Osteocyte (in vitro differentiated cells): ENCODE data around the gene RAB8B. TPM values are rescaled to one million over a fixed set of nuclear protein-coding genes. Genes with fewer than 3 reads are reported as not detected.
A peak's percentile ranks its signal among the peaks of the same experiment; 100 is the strongest.

Experiments used
- DNase-seq: peaks from one replicate; pipeline ENCODE4 v3.0.0; 2021; ENCODE audit warnings: mixed read lengths; ENCODE audit not compliant: unreplicated experiment; ENCODE audit errors: extremely low spot score
- H3K27ac Mint-ChIP-seq: one replicate; pipeline ENCODE4 v1.8.0; 2021; ENCODE audit warnings: mild to moderate bottlenecking, mixed read lengths; ENCODE audit not compliant: unreplicated experiment
- H3K27me3 Mint-ChIP-seq: one replicate; pipeline ENCODE4 v1.8.0; 2021; ENCODE audit warnings: mixed read lengths; ENCODE audit not compliant: unreplicated experiment
- H3K36me3 Mint-ChIP-seq: one replicate; pipeline ENCODE4 v1.8.0; 2021; ENCODE audit warnings: mixed read lengths; ENCODE audit not compliant: unreplicated experiment
- H3K4me1 Mint-ChIP-seq: one replicate; pipeline ENCODE4 v1.8.0; 2021; ENCODE audit warnings: mixed read lengths; ENCODE audit not compliant: unreplicated experiment
- H3K4me3 Mint-ChIP-seq: one replicate; pipeline ENCODE4 v1.8.0; 2021; ENCODE audit warnings: mild to moderate bottlenecking, moderate library complexity, mixed read lengths; ENCODE audit not compliant: unreplicated experiment
- H3K9me3 Mint-ChIP-seq: one replicate; pipeline ENCODE4 v1.8.0; 2021; ENCODE audit warnings: mixed read lengths; ENCODE audit not compliant: unreplicated experiment
- CTCF ChIP-seq: fragments of 200-600 bp; sonication (generic); IDR thresholded peaks from 2 replicates; pipeline ENCODE4 v1.5.0; 2021; ENCODE audit warnings: antibody characterized with exemption, mild to moderate bottlenecking, moderate library complexity
- total RNA-seq: library from RNA; stranded (reverse); gene quantifications from 2 replicates; pipeline ENCODE4 v1.2.1, GENCODE V29; 2021

The RAB8B gene
- total RNA-seq, 1 donor from 2014 or later = 29.8 TPM

- no peak for TF ChIP-seq CTCF
- DNase-seq = no peak
- H3K4me3 Mint-ChIP-seq = peak overlapping the region; percentile 76
- no peaks in the 10 kb centered on the region for H3K27me3 Mint-ChIP-seq
- H3K4me1 Mint-ChIP-seq = peaks cover 66% of the 10 kb centered on the region
- H3K36me3 Mint-ChIP-seq = no peaks in the 10 kb centered on the region
- H3K9me3 Mint-ChIP-seq = no peaks in the 10 kb centered on the region
- peak overlapping the region; percentile 61 for H3K27ac Mint-ChIP-seq
These were observed 749 bp downstream of the RAB8B start for GRCh38 chr15:63189941-63190768.

- Mint-ChIP-seq H3K4me1 (peaks cover 59% of the 10 kb centered on the region), H3K27ac (peak overlapping the region; percentile 41), H3K36me3 (no peaks in the 10 kb centered on the region), H3K4me3 (peak overlapping the region; percentile 76), H3K27me3 (no peaks in the 10 kb centered on the region), H3K9me3 (no peaks in the 10 kb centered on the region)
- TF ChIP-seq CTCF = no peak
- no peak for DNase-seq
These were observed 1.6 kb downstream of the RAB8B start for GRCh38 chr15:63190769-63191649.

DNA sequence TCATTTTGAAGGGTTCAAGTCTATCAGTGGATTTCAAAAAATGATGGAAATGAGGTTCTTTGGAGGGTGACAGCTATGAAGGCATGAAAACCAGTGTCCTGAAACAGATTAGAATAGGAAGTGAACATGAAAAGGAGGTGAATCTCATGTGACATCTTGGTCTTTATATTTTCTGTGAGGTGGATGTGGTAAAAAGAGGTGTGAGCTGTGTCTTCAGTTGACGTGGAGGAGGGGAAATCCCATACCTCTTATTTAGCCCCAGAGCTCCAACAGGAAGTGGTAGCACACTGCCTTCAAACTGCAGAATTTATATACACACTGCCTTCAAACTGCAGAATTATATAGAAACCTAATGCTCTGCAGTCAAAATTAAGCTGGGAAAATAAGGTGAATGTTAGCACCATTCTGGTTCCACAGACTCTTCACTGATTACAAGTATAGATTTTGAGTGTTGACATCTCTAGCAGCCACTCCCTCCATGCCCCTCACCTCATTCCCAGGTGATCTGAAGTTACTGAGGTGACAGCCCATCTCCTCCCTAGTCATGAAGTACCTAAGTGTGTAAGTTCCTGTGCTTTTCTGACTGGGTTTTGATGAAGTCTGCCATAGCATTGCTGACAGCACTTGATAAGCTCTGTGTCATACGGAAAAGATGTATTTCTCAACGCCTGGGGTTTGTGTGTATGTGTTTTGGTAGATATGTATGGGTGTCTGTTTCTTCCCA, 2.7 kb downstream of the RAB8B start:
- no peak for TF ChIP-seq CTCF
- no peaks in the 10 kb centered on the region for H3K9me3 Mint-ChIP-seq
- peaks cover 55% of the 10 kb centered on the region for H3K4me1 Mint-ChIP-seq
- H3K27me3 Mint-ChIP-seq = no peaks in the 10 kb centered on the region
- peak overlapping the region; percentile 17 for H3K27ac Mint-ChIP-seq
- no peak for DNase-seq
- H3K4me3 Mint-ChIP-seq = no peak overlapping the region
- no peaks in the 10 kb centered on the region for H3K36me3 Mint-ChIP-seq

DNA sequence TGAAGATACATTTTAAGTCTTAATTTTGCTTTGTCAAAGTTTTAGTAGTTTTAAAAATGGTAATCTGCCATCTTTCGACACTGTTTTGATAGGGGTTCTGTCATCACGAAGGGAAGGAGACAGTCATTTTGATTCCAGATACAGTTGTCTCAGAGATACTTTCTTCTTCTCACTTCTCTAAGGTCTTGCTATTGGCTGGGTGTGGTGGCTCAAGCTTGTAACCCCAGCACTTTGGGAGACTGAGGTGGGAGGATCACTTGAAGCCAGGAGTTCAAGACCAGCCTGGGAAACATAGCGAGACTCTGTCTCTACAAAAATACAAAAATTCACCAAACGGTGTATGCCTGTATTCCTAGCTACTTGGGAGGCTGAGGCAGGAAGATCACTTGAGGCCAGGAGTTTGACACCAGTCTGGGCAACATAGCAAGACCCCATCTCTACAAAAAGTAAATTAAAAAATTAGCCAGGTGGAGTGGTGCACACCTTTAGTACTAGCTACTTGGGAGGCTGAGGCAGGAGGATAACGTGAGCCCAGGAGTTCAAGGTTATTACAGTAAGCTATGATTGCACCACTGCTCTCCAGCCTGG, 3.3 kb downstream of the RAB8B start:
- TF ChIP-seq CTCF = no peak
- no peak for DNase-seq
- Mint-ChIP-seq H3K4me3 (no peak overlapping the region), H3K4me1 (peaks cover 56% of the 10 kb centered on the region), H3K27me3 (no peaks in the 10 kb centered on the region), H3K36me3 (no peaks in the 10 kb centered on the region), H3K27ac (no peak overlapping the region), H3K9me3 (no peaks in the 10 kb centered on the region)
